ENCODE data around the gene TNFRSF4.

TNFRSF4 gene

DNA sequence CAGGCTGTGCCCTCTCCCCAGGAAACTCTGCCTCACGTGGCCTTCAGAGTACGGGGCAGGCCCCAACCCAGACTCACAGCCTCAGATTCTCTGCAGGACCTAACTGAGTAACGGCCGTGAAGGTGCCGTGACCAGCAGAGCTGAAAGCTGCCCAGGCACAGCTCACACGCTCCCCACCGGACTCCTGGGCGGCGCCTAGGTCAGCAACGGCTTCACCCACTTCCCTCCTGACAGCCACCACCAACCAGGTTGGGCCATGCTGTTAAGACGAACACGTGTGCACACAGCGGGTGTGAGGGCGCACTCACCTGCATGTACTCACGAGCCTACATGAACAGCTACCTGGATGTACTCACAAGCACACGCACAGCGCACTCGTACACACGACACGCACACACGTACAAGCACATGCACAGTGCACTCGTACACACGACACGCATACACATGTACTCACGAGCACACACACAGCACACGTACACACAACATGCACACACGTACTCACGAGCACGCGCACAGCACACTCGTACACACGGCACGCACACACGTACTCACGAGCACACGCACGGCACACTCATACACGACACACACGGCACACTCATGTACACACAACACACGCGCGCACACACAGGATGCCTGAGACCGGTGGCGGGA lies 8.7 kb upstream of the TNFRSF4 start:
- Histone ChIP-seq H3K36me3 (ENCODE audit: insufficient read depth, low read length) (peaks cover 90% of the 10 kb centered on the region), H2AFZ (ENCODE audit: low read length) (no peak overlapping the region), H3K9me2 (ENCODE audit: low read depth, low read length) (no peaks in the 10 kb centered on the region), H3K27me3 (ENCODE audit: insufficient read depth, low read length) (no peaks in the 10 kb centered on the region), H4K20me1 (ENCODE audit: insufficient read depth, low read length) (no peaks in the 10 kb centered on the region), H3F3A (ENCODE audit: insufficient read depth, low read length) (no peaks in the 10 kb centered on the region), H3K9me3 (ENCODE audit: low read length) (no peaks in the 10 kb centered on the region), H3K4me2 (ENCODE audit: low read length) (no peak overlapping the region), H3K9ac (ENCODE audit: low read length) (no peak overlapping the region), H3K27ac (ENCODE audit: low read depth, low read length, poor library complexity, severe bottlenecking) (no peak overlapping the region), H3K79me2 (ENCODE audit: insufficient read depth, low read length) (no peaks in the 10 kb centered on the region), H3K4me1 (ENCODE audit: insufficient read depth, low read length, severe bottlenecking) (no peaks in the 10 kb centered on the region), H3K4me3 (ENCODE audit: low read depth, low read length, poor library complexity, severe bottlenecking) (no peak overlapping the region)
- no peak for TF ChIP-seq EZH2 (IDR thresholded peaks at IDR 0.05; ENCODE audit: borderline replicate concordance, low read length)
- TF ChIP-seq, protein P1, sequence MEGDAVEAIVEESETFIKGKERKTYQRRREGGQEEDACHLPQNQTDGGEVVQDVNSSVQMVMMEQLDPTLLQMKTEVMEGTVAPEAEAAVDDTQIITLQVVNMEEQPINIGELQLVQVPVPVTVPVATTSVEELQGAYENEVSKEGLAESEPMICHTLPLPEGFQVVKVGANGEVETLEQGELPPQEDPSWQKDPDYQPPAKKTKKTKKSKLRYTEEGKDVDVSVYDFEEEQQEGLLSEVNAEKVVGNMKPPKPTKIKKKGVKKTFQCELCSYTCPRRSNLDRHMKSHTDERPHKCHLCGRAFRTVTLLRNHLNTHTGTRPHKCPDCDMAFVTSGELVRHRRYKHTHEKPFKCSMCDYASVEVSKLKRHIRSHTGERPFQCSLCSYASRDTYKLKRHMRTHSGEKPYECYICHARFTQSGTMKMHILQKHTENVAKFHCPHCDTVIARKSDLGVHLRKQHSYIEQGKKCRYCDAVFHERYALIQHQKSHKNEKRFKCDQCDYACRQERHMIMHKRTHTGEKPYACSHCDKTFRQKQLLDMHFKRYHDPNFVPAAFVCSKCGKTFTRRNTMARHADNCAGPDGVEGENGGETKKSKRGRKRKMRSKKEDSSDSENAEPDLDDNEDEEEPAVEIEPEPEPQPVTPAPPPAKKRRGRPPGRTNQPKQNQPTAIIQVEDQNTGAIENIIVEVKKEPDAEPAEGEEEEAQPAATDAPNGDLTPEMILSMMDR (IDR thresholded peaks at IDR 0.05; ENCODE audit: low read length): no peak

DNA sequence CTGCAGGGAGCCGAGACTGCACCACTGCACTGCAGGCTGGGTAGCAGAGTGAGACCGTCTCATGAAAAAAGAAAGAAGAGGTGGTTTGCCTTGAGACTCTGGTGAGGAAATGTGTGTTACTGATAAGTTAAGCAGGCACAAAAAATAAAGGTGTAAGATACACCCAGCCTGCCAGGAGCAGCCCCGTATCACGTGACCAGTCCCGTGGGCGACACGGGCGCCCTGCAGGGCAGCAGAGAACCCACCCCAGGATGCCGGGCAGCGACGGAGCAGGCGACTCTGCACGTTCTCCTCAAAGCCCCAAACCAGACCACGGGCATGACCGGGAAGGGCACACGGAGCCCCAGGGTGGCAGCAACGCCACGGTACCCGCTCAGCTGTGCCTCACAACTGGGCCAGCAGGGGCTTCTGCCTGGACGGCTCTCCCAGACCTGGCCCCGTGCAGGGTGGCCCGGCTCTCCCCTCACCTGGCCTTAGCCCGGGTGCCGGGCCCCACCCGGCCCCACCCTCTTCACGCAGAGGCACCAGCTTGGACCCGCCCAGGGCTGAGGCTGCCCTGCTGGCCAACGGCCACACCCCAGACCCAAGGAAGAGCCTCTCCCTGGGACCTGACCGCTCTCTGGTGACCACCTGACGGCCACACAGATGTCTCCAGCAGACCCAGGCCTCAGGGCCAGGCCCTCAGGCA lies 8.1 kb upstream of the TNFRSF4 start:
- no peaks in the 10 kb centered on the region for H3F3A ChIP-seq (ENCODE audit: insufficient read depth, low read length)
- H3K9ac ChIP-seq (ENCODE audit: low read length): no peak overlapping the region
- no peaks in the 10 kb centered on the region for H3K79me2 ChIP-seq (ENCODE audit: insufficient read depth, low read length)
- no peak overlapping the region for H2AFZ ChIP-seq (ENCODE audit: low read length)
- H3K27me3 ChIP-seq (ENCODE audit: insufficient read depth, low read length): no peaks in the 10 kb centered on the region
- H3K4me1 ChIP-seq (ENCODE audit: insufficient read depth, low read length, severe bottlenecking): peaks cover 1% of the 10 kb centered on the region
- no peaks in the 10 kb centered on the region for H4K20me1 ChIP-seq (ENCODE audit: insufficient read depth, low read length)
- no peaks in the 10 kb centered on the region for H3K9me2 ChIP-seq (ENCODE audit: low read depth, low read length)
- no peak overlapping the region for H3K4me3 ChIP-seq (ENCODE audit: low read depth, low read length, poor library complexity, severe bottlenecking)
- peaks cover 92% of the 10 kb centered on the region for H3K36me3 ChIP-seq (ENCODE audit: insufficient read depth, low read length)
- H3K4me2 ChIP-seq (ENCODE audit: low read length): no peak overlapping the region
- H3K27ac ChIP-seq (ENCODE audit: low read depth, low read length, poor library complexity, severe bottlenecking): no peak overlapping the region
- no peak for TF ChIP-seq EZH2 (IDR thresholded peaks at IDR 0.05; ENCODE audit: borderline replicate concordance, low read length)
- TF ChIP-seq, protein P1 (IDR thresholded peaks at IDR 0.05; ENCODE audit: low read length): no peak
- H3K9me3 ChIP-seq (ENCODE audit: low read length): no peaks in the 10 kb centered on the region

DNA sequence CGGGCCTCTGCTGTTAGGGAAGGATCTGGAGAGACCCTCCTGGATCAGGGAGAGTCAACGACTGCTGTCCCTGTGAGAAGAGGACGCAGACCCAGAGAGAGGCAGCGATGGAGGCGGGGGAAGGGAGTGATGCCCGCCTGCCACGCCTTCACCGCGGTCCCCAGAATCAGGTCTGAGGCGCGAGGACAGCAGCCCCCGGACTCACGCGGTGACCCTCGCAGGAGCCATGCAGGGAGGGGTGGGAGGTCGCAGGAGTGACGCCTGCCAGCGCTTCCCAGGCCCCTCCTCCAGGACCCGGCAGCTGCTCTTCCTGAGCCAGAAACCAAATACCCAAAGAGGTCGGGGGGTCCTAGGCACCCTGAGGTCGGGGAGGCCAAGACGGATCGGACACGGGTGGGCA lies 6.2 kb upstream of the TNFRSF4 start:
- Histone ChIP-seq H3K36me3 (ENCODE audit: insufficient read depth, low read length) (peaks cover 87% of the 10 kb centered on the region), H3K9ac (ENCODE audit: low read length) (no peak overlapping the region), H3K9me2 (ENCODE audit: low read depth, low read length) (no peaks in the 10 kb centered on the region), H2AFZ (ENCODE audit: low read length) (no peak overlapping the region), H3K27ac (ENCODE audit: low read depth, low read length, poor library complexity, severe bottlenecking) (no peak overlapping the region), H3K27me3 (ENCODE audit: insufficient read depth, low read length) (no peaks in the 10 kb centered on the region), H3K4me2 (ENCODE audit: low read length) (no peak overlapping the region), H3K79me2 (ENCODE audit: insufficient read depth, low read length) (no peaks in the 10 kb centered on the region), H3K4me3 (ENCODE audit: low read depth, low read length, poor library complexity, severe bottlenecking) (no peak overlapping the region), H4K20me1 (ENCODE audit: insufficient read depth, low read length) (no peaks in the 10 kb centered on the region), H3K9me3 (ENCODE audit: low read length) (no peaks in the 10 kb centered on the region), H3F3A (ENCODE audit: insufficient read depth, low read length) (no peaks in the 10 kb centered on the region), H3K4me1 (ENCODE audit: insufficient read depth, low read length, severe bottlenecking) (peaks cover 9% of the 10 kb centered on the region)
- TF ChIP-seq, protein P1 (IDR thresholded peaks at IDR 0.05; ENCODE audit: low read length): no peak
- no peak for TF ChIP-seq EZH2 (IDR thresholded peaks at IDR 0.05; ENCODE audit: borderline replicate concordance, low read length)

All from OCI-LY1 (cell line).